Prostate gland (tissue), 2 donors: ENCODE results near the gene FAM117B.

Experiments used
- POLR2A ChIP-seq: fragments of 450-650 bp; IDR thresholded peaks from one replicate; pipeline ENCODE4 v1.6.1; 2016; ENCODE audit warnings: antibody characterized with exemption, mild to moderate bottlenecking
- TF ChIP-seq, protein P1 (sequence below), 4 experiments: fragments of 200-600 bp in 2 of 4; fragments of 450-650 bp in 2 of 4; sonication (generic) in 2 of 4; IDR thresholded peaks; 1 replicate in 3 of 4; 2 replicates in 1 of 4; pipeline ENCODE4 v1.5.1; 2016 to 2019; ENCODE audit warnings: antibody characterized with exemption in 4 of 4, mild to moderate bottlenecking in 2 of 4, moderate library complexity in 2 of 4

DNA sequence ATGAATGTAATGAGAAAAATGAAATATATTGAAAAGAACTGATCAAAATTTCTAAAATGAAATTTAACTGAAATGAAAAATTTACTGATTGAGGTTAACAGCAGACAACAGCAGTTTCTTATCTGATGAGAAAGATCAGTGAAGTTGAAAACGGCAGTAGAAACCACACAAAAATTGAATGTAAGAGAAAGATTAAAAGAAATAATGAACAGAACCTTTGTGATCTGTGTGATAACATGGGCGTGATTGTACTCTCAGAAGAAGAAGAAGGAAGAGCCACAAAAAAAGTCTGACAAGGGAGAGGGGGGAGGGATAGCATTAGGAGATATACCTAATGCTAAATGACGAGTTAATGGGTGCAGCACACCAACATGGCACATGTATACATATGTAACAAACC, 45.2 kb downstream of the FAM117B start:
- TF ChIP-seq, protein P1, sequence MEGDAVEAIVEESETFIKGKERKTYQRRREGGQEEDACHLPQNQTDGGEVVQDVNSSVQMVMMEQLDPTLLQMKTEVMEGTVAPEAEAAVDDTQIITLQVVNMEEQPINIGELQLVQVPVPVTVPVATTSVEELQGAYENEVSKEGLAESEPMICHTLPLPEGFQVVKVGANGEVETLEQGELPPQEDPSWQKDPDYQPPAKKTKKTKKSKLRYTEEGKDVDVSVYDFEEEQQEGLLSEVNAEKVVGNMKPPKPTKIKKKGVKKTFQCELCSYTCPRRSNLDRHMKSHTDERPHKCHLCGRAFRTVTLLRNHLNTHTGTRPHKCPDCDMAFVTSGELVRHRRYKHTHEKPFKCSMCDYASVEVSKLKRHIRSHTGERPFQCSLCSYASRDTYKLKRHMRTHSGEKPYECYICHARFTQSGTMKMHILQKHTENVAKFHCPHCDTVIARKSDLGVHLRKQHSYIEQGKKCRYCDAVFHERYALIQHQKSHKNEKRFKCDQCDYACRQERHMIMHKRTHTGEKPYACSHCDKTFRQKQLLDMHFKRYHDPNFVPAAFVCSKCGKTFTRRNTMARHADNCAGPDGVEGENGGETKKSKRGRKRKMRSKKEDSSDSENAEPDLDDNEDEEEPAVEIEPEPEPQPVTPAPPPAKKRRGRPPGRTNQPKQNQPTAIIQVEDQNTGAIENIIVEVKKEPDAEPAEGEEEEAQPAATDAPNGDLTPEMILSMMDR (IDR thresholded peaks at IDR 0.05) = no peak
- no peak for TF ChIP-seq POLR2A
